ENCODE measurements around the gene FOXI3.

Gene FOXI3

GRCh38 chr2:88452565-88452905 lies at the start of gene FOXI3:
FOXI3 (minus strand) TSS chr2:88452693; CDS start chr2:88452535, 158 bp downstream.
- no peak for DNase-seq (ENCODE audit: low spot score)
- no peak for FAIRE-seq

DNA sequence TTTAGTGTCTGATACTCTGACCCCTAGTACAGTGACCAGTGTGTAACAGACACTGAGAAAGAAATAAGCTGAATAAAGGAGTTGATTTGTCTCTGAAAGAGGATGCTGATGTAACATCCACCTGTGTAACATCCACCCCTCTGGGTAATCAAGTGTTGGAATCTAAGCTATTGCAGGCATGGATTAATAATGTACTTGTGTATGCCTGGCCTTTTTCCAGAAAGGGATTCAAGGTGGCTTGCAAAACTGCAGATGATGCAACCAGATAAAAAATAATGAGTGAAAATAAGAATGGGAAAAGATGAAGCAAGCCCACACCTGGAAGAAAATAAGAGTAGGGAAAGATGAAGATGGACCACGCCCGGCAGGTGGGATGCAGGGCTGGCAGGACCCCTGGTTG lies 48.2 kb upstream of the FOXI3 start:
- DNase-seq (ENCODE audit: low spot score) (no peak), FAIRE-seq (no peak)

- FAIRE-seq, result no peak
- DNase-seq (ENCODE audit: low spot score), result no peak
These were observed 46.7 kb upstream of the FOXI3 start for GRCh38 chr2:88499204-88499603.

DNA sequence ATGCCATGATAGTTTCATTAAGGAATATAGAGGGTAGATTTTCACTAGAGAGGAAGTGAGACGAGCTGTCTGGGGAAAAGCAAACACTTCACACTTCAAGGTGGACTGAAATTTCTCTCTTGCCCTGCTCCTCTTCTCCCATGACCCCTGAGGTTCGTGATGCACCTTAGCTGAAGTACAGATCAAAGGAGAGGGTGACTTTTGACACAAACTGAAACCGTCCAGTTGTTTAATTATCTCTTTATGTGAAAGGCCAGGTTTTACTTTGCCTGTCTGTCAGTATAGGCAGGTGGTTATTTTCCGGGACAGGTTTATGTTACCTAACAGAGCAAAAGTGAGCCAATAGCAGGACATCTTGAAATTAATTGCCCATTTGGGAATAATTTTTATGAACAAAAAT lies 41.0 kb upstream of the FOXI3 start:
- DNase-seq (ENCODE audit: low spot score), result no peak
- no peak for FAIRE-seq

GRCh38 chr2:88492002-88492401 lies 39.5 kb upstream of the FOXI3 start:
- DNase-seq (ENCODE audit: low spot score) (no peak), FAIRE-seq (no peak)

DNA sequence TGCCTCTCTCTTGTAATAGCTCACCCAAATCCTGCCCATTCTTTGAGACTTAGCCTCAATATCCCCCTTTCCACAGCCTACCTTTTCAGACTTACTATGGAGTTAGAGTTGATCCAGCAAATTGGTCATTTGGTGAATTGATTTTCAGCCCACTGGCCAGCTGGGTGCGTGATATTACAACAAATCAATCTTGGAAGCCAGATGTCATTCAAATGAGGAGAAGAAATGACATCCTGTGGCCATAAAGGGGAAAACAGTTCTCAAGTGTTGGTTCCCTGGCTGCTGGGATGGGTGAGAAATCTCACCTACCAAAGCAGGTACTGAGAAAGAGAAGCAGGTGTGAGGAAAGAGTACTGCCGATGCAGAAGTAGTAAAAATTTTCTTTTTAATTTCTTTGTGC lies 36.7 kb upstream of the FOXI3 start:
- FAIRE-seq (no peak), DNase-seq (ENCODE audit: low spot score) (no peak)

- FAIRE-seq (no peak), DNase-seq (ENCODE audit: low spot score) (no peak)
These were observed 30.7 kb upstream of the FOXI3 start for GRCh38 chr2:88483200-88483599.

DNA sequence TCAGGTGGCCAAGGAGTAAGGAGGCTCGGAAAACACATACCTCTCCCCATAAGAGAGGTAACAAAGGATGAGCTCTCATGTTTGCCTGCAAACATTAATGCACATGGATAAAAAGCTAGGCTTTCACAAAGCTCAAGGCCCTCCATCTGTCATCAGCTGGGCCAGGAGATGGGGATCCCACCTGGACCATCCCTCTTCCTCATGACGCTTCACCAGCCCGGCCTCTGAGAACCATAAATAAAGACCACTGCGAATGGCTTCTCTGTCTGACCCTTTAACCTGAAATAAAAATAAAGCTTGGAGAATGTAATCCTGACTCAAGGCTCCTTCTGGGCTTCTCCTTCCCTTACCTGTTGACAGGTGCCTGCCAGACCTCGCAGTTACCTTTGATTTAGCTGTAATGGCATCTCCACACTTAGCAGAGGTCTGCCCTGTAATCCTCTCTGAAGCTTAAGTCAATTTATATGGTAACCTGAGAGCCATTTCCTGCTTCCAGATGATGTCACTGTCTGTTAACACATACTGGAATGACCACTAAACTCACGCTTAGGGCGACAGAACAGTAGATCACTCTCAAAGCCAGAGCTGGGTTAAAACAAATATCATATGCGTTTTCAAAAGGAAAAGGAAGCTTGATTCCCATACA lies 29.3 kb upstream of the FOXI3 start:
- DNase-seq (ENCODE audit: low spot score) (peak; percentile 61), FAIRE-seq (no peak)

DNA sequence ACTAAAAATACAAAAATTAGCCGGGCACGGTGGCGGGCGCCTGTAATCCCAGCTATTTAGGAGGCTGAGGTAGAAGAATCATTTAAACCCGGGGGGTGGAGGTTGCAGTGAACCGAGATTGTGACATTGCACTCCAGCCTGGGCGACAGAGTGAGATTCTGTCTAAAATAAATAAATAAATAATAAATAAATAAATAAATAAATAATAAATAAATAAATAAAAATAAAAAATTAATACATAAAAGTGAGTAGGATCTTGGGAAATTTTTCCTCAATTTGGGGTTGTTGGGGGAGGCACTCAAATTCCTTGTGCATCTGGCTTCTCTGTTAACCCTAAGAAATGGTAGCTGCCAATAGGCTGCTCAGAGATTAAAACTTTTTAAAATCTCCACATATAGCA lies 20.3 kb upstream of the FOXI3 start:
- no peak for FAIRE-seq

GRCh38 chr2:88471083-88471942 lies 18.8 kb upstream of the FOXI3 start:
- no peak for FAIRE-seq

More for the DNA sequence above, 20.3 kb upstream of the FOXI3 start:
- no peak for DNase-seq (ENCODE audit: low spot score)

GRCh38 chr2:88469202-88470114 lies 17.0 kb upstream of the FOXI3 start:
- DNase-seq (ENCODE audit: low spot score) (no peak), FAIRE-seq (no peak)

More at GRCh38 chr2:88471083-88471942, 18.8 kb upstream of the FOXI3 start:
- no peak for DNase-seq (ENCODE audit: low spot score)

- FAIRE-seq (no peak), DNase-seq (ENCODE audit: low spot score) (no peak)
These were observed 11.7 kb upstream of the FOXI3 start for GRCh38 chr2:88464153-88464552.

DNA sequence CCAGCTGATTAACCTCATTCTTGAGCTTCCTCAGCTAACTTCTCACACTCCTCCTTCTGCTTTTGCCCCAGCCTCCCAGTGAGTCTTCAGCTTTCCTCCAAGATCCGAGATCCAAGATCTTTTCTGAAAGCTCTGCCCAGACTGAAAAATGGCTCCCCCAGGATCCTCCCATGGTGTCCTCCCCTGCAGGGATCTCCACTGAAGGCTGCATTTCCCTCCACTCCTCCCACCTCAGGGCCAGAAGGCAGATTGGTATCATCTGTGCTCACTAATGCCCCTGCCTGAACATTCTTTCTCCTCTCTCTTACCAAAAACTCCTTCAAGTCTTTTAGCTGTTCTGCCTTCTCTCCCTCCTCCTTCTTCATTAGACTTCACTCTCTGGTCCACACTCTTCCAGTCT lies 6.1 kb upstream of the FOXI3 start:
- no peak for FAIRE-seq
- no peak for DNase-seq (ENCODE audit: low spot score)

GRCh38 chr2:88452980-88453582 lies 588 bp upstream of the FOXI3 start:
- no peak for DNase-seq (ENCODE audit: low spot score)
- no peak for FAIRE-seq

DNA sequence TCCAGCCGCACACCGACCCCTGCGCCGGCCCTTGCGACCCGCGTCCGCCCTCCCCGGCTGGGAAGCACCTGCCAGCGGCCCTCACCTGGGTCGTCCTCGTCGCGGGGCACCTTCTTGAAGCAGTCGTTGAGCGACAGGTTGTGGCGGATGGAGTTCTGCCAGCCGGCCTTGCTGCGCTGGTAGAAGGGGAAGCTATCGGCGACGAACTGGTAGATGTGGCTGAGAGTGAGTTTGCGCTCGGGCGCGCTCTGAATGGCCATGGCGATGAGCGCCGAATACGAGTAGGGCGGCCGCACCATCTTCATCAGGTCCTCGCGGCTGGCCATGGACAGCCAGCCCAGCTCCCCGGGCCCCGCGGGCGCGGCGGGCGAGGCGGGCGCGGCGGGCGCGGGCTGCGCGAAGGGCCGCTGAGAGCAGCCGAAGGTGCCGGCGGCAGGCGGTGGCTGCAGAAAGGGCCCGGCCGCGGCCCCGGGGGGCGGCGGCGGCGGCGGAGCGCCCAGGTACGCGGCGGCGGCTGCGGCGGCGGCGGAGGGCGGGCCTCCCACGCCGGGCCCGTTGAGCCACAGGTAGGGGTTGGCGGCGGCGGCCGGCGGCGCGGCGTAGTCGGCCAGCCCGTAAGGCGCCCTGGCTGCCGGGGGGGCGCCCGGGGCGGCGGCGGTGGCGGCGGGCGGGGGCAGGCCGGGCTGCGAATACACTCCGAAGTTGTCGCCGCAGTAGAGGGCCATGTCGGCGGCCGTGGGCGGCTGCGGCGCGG lies 505 bp downstream of the FOXI3 start:
- FAIRE-seq, result no peak
- no peak for DNase-seq (ENCODE audit: low spot score)

GRCh38 chr2:88450925-88451810 lies 1.3 kb downstream of the FOXI3 start:
- no peak for FAIRE-seq

DNA sequence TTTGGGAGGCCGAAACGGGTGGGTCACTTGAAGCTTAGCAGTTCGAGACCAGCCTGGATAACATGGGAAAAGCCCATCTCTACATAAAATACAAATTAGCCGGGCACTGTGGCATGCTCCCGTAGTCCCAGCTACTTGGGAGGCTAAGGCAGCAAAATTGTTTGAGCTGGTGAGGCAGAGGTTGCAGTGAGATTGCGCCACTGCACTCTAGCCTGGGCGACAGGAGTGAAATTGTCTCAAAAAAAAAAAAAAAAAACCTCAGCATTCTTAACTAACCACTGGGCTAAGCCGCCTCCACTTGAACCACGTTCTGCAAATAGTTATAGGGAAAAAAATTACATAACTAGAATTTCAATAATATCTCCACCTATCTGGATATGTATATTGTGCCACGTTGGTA lies 2.3 kb downstream of the FOXI3 start:
- FAIRE-seq, result no peak

More at GRCh38 chr2:88450925-88451810, 1.3 kb downstream of the FOXI3 start:
- DNase-seq (ENCODE audit: low spot score), result no peak

GRCh38 chr2:88448248-88448647 lies 4.2 kb downstream of the FOXI3 start:
- no peak for FAIRE-seq
- no peak for DNase-seq (ENCODE audit: low spot score)

More for the DNA sequence above, 2.3 kb downstream of the FOXI3 start:
- DNase-seq (ENCODE audit: low spot score), result no peak

DNA sequence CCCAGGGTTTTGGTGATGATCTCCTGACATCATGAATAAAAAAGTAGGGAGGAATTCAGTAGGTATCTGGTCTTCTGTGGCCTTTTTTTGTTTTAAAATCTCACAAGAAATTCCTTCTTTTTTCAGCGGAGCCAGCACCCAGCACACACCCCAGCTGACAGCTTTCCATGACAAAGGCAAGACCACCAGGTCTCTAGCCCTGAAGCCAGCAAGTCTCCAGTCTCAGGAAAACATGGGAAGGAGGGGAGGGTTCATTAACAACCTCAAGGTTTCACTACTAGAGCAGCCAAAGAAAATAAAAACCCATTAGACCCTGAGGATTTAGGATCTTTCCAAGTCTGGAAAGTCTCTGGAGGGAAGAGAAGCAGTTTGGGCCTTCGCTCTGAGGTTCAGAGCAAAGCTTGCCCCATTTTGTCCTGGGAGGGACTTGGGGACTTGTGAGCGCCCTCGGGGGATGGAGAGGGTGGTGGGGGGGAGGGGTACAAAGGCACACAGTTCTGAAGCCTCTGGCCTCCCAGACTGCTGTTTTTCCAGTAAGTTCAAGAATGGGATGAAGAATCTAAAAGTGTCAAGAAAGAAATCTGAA lies 9.0 kb downstream of the FOXI3 start:
- FAIRE-seq (no peak), DNase-seq (ENCODE audit: low spot score) (no peak)

Measured in urothelium cell line (cell line).